OCI-LY1 (cell line): ENCODE data around the gene LARP4.
"Not testable (repeated sequence)": the region's sequence is repeated elsewhere in the genome, so short reads cannot be mapped to it uniquely, and the experiment has no call there.

Source experiments
- H2AFZ ChIP-seq: fragments of 200-600 bp; sonication (generic), shearing (Covaris generic); 2 replicates; pipeline ENCODE4 v1.6.0; 2014; ENCODE audit warnings: antibody characterized with exemption, mild to moderate bottlenecking, low read length
- H3F3A ChIP-seq: fragments of 200-600 bp; sonication (generic), shearing (Covaris generic); 2 replicates; pipeline ENCODE4 v1.6.0; 2014; ENCODE audit warnings: mild to moderate bottlenecking, antibody characterized with exemption, low read length, moderate library complexity; ENCODE audit not compliant: insufficient read depth
- H3K27ac ChIP-seq: fragments of 200-600 bp; sonication (generic); 2 replicates; pipeline ENCODE4 v1.5.1; 2014; ENCODE audit warnings: low read length, mixed run types, mild to moderate bottlenecking, low read depth; ENCODE audit not compliant: poor library complexity, severe bottlenecking
- H3K27me3 ChIP-seq: fragments of 200-600 bp; sonication (generic); 2 replicates; pipeline ENCODE4 v1.6.0; 2014; ENCODE audit warnings: antibody characterized with exemption, mild to moderate bottlenecking, low read length, moderate library complexity; ENCODE audit not compliant: insufficient read depth
- H3K36me3 ChIP-seq: fragments of 200-600 bp; sonication (generic); 2 replicates; pipeline ENCODE4 v1.6.1; 2014; ENCODE audit warnings: mild to moderate bottlenecking, antibody characterized with exemption, low read length, moderate library complexity, mixed read lengths; ENCODE audit not compliant: insufficient read depth
- H3K4me1 ChIP-seq: fragments of 200-600 bp; sonication (generic); 2 replicates; pipeline ENCODE4 v1.5.1; 2014; ENCODE audit warnings: mild to moderate bottlenecking, low read length, moderate library complexity; ENCODE audit not compliant: insufficient read depth, severe bottlenecking
- H3K4me2 ChIP-seq: fragments of 200-600 bp; sonication (generic), shearing (Covaris generic); 2 replicates; pipeline ENCODE4 v1.6.1; 2014; ENCODE audit warnings: low read length
- H3K4me3 ChIP-seq: fragments of 200-600 bp; sonication (generic); 2 replicates; pipeline ENCODE4 v1.5.1; 2014; ENCODE audit warnings: low read length, low read depth, mild to moderate bottlenecking, mixed read lengths; ENCODE audit not compliant: poor library complexity, severe bottlenecking
- H3K79me2 ChIP-seq: fragments of 200-600 bp; shearing (Covaris generic); 2 replicates; pipeline ENCODE4 v1.6.1; 2016; ENCODE audit warnings: mixed run types, low read length, mixed read lengths; ENCODE audit not compliant: insufficient read depth
- H3K9ac ChIP-seq: fragments of 200-600 bp; sonication (generic), shearing (Covaris generic); 2 replicates; pipeline ENCODE4 v1.6.1; 2014; ENCODE audit warnings: mild to moderate bottlenecking, low read length, mixed read lengths
- H3K9me2 ChIP-seq: fragments of 200-600 bp; sonication (generic), shearing (Covaris generic); 2 replicates; pipeline ENCODE4 v1.6.1; 2014; ENCODE audit warnings: low read depth, mild to moderate bottlenecking, low read length, mixed read lengths
- H3K9me3 ChIP-seq: fragments of 200-600 bp; shearing (Covaris generic); 2 replicates; pipeline ENCODE4 v1.6.1; 2014; ENCODE audit warnings: low read length, mixed read lengths
- H4K20me1 ChIP-seq: fragments of 200-600 bp; sonication (generic), shearing (Covaris generic); 2 replicates; pipeline ENCODE4 v1.6.0; 2016; ENCODE audit warnings: mild to moderate bottlenecking, low read length; ENCODE audit not compliant: insufficient read depth
- EZH2 ChIP-seq: fragments of 200-600 bp; sonication (generic), shearing (Covaris generic); IDR thresholded peaks from 2 replicates; pipeline ENCODE4 v1.8.0; 2017; ENCODE audit warnings: borderline replicate concordance, mixed run types, mild to moderate bottlenecking, antibody characterized with exemption, low read length, moderate library complexity, mixed read lengths
- TF ChIP-seq, protein P1 (sequence below): fragments of 200-600 bp; sonication (generic), shearing (Covaris generic); IDR thresholded peaks from 2 replicates; pipeline ENCODE4 v1.5.1; 2017; ENCODE audit warnings: mild to moderate bottlenecking, antibody characterized with exemption, low read length, moderate library complexity, mixed read lengths

LARP4 gene

DNA sequence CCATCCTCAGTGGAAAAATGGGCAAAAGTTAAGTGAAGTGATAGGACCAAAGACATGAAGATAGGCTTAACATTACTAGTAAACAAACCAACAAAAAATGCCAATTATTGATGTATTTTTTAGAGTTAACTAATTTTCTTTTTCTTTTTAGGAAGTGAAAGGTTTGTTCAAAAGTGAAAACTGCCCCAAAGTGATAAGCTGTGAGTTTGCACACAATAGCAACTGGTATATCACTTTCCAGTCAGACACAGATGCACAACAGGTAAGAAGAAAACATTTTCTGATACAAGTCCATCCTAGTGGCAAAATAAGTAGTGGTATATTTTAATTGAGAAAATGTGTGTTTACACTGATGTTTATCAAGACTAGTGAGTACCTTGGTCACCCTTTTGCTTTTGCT is 39.6 kb downstream of the LARP4 start:
- Histone ChIP-seq H3K27ac (no peak overlapping the region), H3K27me3 (no peaks in the 10 kb centered on the region), H3K4me1 (no peaks in the 10 kb centered on the region), H2AFZ (no peak overlapping the region), H3F3A (no peaks in the 10 kb centered on the region), H3K9ac (no peak overlapping the region), H3K36me3 (peaks cover 97% of the 10 kb centered on the region), H3K4me2 (no peak overlapping the region), H4K20me1 (no peaks in the 10 kb centered on the region), H3K9me3 (no peaks in the 10 kb centered on the region), H3K4me3 (no peak overlapping the region), H3K9me2 (no peaks in the 10 kb centered on the region), H3K79me2 (no peaks in the 10 kb centered on the region)
- TF ChIP-seq, protein P1, sequence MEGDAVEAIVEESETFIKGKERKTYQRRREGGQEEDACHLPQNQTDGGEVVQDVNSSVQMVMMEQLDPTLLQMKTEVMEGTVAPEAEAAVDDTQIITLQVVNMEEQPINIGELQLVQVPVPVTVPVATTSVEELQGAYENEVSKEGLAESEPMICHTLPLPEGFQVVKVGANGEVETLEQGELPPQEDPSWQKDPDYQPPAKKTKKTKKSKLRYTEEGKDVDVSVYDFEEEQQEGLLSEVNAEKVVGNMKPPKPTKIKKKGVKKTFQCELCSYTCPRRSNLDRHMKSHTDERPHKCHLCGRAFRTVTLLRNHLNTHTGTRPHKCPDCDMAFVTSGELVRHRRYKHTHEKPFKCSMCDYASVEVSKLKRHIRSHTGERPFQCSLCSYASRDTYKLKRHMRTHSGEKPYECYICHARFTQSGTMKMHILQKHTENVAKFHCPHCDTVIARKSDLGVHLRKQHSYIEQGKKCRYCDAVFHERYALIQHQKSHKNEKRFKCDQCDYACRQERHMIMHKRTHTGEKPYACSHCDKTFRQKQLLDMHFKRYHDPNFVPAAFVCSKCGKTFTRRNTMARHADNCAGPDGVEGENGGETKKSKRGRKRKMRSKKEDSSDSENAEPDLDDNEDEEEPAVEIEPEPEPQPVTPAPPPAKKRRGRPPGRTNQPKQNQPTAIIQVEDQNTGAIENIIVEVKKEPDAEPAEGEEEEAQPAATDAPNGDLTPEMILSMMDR = no peak
- no peak for TF ChIP-seq EZH2

DNA sequence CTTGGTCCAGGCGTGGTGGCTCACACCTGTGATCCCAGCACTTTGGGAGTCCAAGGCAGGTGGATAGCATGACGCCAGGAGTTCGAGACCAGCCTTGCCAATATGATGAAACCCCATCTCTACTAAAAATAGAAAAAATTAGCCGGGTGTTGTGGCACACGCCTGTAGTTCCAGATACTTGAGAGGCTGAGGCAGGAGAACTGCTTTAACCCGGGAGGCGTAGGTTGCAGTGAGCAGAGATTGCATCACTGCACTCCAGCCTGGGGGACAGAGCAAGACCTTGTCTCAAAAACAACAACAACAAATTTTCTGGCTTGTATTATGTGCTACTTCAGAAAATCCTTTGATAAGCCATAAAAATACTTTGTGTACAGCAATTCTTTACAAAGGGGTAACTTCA is 41.1 kb downstream of the LARP4 start:
- Histone ChIP-seq H2AFZ (no peak overlapping the region), H3K4me1 (no peaks in the 10 kb centered on the region), H3K36me3 (peaks cover 92% of the 10 kb centered on the region), H3K9ac (no peak overlapping the region), H3K9me2 (no peaks in the 10 kb centered on the region), H3K27ac (no peak overlapping the region), H3K79me2 (no peaks in the 10 kb centered on the region), H3K27me3 (no peaks in the 10 kb centered on the region), H3K9me3 (no peaks in the 10 kb centered on the region), H3F3A (no peaks in the 10 kb centered on the region), H3K4me3 (no peak overlapping the region), H3K4me2 (no peak overlapping the region), H4K20me1 (no peaks in the 10 kb centered on the region)
- TF ChIP-seq, protein P1 = no peak
- TF ChIP-seq EZH2 = no peak

DNA sequence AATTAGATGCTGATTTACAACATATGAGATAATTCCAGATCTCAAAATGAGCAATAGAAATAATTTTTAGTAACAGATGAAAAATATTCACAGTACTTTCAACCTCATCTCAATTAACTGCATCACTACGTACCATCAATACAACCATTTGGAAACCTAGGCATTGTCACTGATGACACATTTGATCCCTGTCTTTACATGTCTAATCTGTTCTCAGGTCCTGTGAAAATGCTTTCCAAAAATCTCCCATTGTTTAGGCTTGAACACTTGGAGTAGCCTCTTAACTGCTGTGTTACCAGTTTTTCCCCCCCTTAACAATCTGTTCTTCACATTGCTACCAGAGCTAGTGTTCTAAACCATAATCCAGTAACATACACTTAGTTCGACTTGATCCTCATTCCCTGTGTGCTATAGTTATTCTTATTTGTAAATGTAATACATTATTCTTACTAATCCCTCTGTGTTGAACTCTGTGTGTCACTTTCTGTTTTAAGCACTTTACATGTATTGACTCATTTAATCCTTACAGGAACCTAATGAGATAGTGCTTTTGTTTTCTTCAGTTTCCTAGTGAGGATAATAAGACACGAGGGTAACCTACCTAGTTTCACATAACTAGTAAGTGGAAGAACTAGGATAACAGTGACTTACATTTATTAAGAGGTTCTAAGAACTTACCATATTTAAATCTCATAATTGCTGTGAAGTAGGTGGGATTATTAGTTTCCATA is 41.7 kb downstream of the LARP4 start:
- Histone ChIP-seq H3K4me1 (no peaks in the 10 kb centered on the region), H4K20me1 (no peaks in the 10 kb centered on the region), H3K4me2 (no peak overlapping the region), H3K36me3 (peaks cover 92% of the 10 kb centered on the region), H3K9me3 (no peaks in the 10 kb centered on the region), H3K27ac (no peak overlapping the region), H3K27me3 (no peaks in the 10 kb centered on the region), H3K9ac (no peak overlapping the region), H3K4me3 (no peak overlapping the region), H3K9me2 (no peaks in the 10 kb centered on the region), H3K79me2 (no peaks in the 10 kb centered on the region), H3F3A (no peaks in the 10 kb centered on the region), H2AFZ (no peak overlapping the region)
- TF ChIP-seq, protein P1 = no peak
- no peak for TF ChIP-seq EZH2

DNA sequence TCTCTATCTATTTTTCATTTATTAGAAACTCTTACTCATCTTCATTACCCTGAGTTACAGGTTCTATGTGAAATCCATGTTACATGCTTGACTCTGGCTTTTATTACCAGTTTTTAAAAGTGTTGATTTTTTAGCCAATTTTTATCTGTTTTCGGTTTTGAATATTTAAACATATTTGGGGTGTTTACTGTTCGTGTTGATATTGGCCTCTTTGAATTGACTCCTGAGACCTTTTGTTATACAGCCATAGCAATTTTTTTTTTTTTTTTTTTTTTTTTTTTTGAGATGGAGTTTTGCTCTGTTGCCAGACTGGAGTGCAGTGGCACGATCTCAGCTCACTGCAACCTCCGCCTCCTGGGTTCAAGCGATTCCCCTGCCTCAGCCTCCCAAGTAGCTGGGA is 49.0 kb downstream of the LARP4 start:
- H3K79me2 ChIP-seq, H4K20me1 ChIP-seq, H3F3A ChIP-seq, H3K9me2 ChIP-seq, H3K9ac ChIP-seq, H3K4me1 ChIP-seq, H3K27me3 ChIP-seq, H3K4me3 ChIP-seq, H3K9me3 ChIP-seq, H3K27ac ChIP-seq, H3K4me2 ChIP-seq, H2AFZ ChIP-seq: not testable (repeated sequence)
- peaks cover 77% of the 10 kb centered on the region for H3K36me3 ChIP-seq
